EH (cell line): ENCODE measurements around the gene RABGAP1L.
A peak's percentile ranks its signal among the peaks of the same experiment; 100 is the strongest.
"Not testable (repeated sequence)": the region's sequence is repeated elsewhere in the genome, so short reads cannot be mapped to it uniquely, and the experiment has no call there.

Experiments
- DNase-seq: peaks from one replicate; pipeline ENCODE4 v3.0.0-alpha.2; 2015; ENCODE audit warnings: low read depth

Gene RABGAP1L

DNA sequence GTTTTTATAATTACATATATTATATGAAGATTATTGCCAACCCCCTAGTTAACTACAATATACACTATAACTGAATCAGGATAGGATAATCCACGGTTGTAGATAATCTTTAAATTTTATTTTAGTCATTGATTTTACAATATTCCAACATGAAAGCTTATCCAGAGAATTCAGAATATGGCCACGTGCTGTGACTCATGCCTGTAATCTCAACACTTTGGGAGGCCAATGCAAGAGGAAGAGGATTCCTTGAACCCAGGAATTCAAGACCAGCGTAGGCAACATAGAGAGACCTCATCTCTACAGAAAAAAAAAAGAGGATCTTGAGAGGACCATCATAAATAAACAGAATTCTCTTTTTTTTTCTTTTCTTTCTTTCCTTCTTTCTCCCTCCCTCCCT, 720.9 kb downstream of the RABGAP1L start:
- peak; percentile 4 for DNase-seq

GRCh38 chr1:174883409-174883808, 724.1 kb downstream of the RABGAP1L start:
- peak; percentile 55 for DNase-seq

- no peak for DNase-seq
Observed at GRCh38 chr1:174884038-174884437, 724.7 kb downstream of the RABGAP1L start.

DNA sequence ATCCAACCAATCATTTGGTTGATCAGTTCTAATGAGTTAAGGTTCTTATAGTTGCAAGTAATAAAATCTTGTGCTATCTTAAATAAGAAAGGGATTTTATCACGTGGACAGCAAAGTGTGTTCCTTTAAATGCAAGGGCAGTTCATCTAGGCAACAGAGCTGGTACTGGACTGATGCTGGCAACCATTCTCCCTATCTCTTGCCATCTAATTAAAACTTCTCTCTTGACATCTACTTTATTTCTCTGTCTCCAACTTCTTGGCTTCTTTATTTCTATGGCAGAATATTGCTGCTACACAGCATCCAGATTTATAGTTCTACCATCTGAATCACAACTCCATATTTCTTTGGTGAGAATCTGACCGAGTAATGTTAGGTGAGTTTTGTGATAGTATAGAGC, 725.2 kb downstream of the RABGAP1L start:
- no peak for DNase-seq

GRCh38 chr1:174890024-174890423, 730.7 kb downstream of the RABGAP1L start:
- DNase-seq: no peak

DNA sequence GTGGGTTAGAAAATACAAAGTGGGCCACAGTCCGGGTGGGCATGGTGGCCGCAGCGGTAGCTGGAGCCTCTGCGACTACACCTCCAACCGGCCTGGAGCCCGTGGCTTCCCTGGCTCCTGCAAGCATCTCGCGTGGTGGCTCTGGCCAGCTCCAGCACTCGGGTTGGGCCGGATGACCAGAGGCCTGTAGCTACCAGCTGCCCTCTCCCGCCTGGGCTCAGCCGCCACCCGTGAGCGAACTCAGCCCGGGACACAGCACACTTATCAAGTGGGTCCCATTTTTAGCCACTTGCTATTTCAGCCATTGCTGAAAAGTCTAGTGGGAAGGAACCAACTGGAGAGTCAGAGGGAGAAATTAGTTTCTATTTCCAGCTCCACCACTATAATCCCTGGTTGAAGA, 732.7 kb downstream of the RABGAP1L start:
- no peak for DNase-seq

DNA sequence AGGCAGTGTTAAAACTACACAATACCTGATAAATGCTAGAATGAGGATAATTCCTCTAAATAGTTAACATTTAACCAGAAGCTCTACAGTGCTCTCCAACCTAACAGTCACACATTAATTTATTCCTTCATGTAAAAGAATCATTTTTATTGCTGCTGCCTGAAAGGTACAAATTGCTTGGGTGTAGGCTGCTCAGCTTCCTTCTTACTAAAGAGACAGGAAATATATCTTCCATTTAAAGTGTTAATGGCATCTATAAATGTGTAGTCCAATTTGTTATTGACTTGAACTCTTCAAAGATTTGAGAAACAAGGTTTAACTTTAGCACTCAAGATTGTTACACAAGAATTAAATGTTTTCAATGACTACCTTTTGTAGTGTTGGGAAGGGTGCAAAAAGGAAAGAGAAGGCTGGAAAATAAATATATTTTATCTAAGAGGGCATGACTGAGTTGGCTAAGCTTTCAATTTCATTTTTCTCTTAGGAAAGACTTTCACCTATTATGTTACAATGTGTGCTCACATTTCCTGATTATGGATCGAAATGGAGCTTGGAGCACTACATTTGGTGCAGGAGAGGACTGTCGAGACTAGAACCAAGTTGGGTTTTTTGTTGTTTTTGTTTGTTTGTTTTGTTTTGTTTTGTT, 734.9 kb downstream of the RABGAP1L start:
- no peak for DNase-seq

DNA sequence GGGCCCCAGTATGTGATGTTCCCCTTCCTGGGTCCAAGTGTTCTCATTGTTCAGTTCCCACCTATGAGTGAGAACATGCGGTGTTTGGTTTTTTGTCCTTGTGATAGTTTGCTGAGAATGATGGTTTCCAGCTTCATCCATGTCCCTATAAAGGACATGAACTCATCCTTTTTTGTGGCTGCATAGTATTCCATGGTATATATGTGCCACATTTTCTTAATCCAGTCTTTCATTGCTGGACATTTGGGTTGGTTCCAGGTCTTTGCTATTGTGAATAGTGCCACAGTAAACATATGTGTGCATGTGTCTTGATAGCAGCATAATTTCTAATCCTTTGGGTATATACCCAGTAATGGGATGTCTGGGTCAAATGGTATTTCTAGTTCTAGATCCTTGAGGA, 736.3 kb downstream of the RABGAP1L start:
- not testable (repeated sequence) for DNase-seq

GRCh38 chr1:174898102-174898797, 738.9 kb downstream of the RABGAP1L start:
- DNase-seq: no peak

DNA sequence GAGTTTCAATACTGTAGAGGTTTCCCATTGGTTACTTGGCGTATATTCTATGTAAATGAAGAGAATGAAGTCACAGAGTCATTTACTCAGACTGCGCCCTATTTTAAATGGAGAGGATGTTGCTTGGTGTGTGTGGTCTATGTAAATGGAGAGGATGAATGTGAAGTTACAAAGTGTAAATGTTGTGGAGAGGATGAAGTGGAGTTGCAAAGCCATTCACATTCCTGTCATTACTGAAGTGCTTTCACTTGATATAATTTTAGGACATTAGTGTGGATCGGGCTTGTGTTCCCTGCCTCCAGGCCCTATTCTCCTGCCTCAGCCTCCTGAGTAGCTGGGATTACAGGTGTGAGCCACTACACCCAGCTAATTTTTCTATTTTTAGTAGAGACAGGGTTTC, 741.0 kb downstream of the RABGAP1L start:
- DNase-seq: no peak

GRCh38 chr1:174902531-174903099, 743.3 kb downstream of the RABGAP1L start:
- no peak for DNase-seq

- peak; percentile 17 for DNase-seq
Observed at GRCh38 chr1:174911606-174912005, 752.3 kb downstream of the RABGAP1L start.

GRCh38 chr1:174912264-174912663, 752.9 kb downstream of the RABGAP1L start:
- no peak for DNase-seq

DNA sequence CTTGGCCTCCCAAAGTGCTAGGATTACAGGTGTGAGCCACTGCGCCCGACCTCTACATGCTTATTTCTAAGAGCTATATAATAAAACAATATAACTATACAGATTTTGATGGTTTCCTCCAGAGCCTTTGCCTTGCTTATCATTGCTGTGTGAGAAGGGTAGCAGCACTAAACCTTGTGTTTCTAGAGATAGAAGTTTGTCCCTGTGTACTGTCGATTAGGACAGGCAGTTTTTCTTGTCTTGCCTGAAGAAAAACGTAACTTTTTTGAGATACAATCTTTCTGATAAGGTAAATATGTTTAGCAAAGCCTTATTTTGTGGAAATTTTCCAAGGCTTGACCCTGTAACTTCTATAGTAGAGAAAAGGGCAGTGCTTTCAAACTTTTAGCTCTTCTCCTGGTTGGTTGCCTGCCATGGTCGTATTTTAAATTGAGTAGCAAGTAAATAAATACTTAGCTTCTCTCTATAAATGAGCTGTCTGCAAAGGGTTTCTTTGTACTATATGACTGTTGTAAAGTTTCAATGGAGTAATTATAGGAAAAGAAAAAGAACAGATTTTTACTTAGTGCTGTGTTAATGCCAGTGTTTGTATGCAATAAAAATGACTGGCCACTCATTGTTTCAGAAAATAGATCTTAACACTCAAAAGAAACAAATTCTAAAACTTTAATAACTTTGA, 754.0 kb downstream of the RABGAP1L start:
- DNase-seq: no peak

- no peak for DNase-seq
Observed at GRCh38 chr1:174914991-174915390, 755.7 kb downstream of the RABGAP1L start.

DNA sequence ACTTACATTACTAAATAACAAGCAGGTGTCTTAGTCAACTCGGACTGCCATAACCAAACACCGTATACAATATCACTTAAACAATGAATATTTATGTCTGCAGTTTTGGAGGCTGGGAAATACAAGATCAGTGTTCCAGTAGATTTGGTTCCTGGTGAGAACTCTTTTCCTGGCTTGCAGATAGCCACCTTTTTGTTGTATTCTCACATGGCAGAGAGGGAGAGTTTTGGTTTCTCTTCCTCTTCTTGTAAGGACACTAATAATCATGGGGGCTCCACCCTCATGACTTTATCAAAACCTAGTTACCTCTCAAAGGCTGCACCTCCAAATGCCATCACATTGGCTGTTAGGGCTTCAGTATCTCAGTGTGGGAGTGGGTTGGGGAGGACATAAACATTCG, 757.5 kb downstream of the RABGAP1L start:
- DNase-seq: no peak

DNA sequence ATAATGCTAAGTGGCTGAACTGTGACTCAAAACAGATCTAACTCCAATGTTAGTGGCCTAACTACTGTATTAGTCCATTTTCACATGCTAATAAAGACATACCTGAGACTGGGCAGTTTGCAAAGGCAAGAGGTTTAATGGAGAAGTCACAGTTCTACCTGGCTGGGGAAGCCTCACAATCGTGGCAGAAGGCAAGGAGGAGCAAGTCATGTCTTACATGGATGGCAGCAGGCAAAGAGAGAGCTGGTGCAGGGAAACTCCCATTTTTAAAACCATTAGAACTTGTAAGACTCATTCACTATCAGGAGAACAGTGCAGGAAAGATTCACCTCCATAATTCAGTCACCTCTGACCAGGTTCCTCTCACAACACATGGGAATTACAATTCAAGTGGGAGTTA, 760.8 kb downstream of the RABGAP1L start:
- no peak for DNase-seq

DNA sequence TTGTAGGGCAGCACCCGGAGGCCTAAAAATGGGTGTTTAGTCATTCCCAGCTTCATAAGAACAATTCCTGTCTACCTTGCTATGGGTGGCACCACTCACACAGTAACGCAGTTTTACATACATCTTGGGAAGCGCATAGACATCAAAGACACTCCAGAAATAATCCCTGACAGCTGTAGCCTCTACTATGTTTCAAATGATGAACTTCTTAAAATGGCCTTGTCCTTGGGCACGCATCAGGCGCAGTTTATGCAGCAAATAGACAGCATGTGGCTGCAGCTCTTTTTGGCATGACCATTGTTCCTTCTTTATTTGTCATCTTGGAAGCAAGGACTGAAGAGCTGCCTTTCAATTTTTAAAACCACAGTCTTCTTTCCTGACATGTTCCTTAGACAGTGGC, 762.8 kb downstream of the RABGAP1L start:
- no peak for DNase-seq

GRCh38 chr1:174923820-174924219, 764.5 kb downstream of the RABGAP1L start:
- DNase-seq: no peak

GRCh38 chr1:174928541-174928940, 769.2 kb downstream of the RABGAP1L start:
- no peak for DNase-seq

- peak; percentile 6 for DNase-seq
Observed at GRCh38 chr1:174931214-174931613, 771.9 kb downstream of the RABGAP1L start.

- no peak for DNase-seq
Observed at GRCh38 chr1:174932587-174932986, 773.3 kb downstream of the RABGAP1L start.
